ENCODE results near the gene CD99. TPM values are rescaled to one million over a fixed set of nuclear protein-coding genes. Genes with fewer than 3 reads are reported as not detected.

The CD99 gene
- total RNA-seq, 1 experiment from 2014 or later: 92.1 TPM

- Mint-ChIP-seq H3K9me3 (no peaks in the 10 kb centered on the region; a peak in 1 of 5 replicates), H3K27ac (peak overlapping the region; percentile 33 to 53 (median 40); a peak in 3 of 7 replicates), H3K27me3 (ENCODE audit: low read depth) (no peaks in the 10 kb centered on the region; the same call in 1 of the 2 replicates), H3K4me3 (no peak overlapping the region), H3K4me1 (peaks cover 52 to 56% of the 10 kb centered on the region in 2 experiments), H3K36me3 (ENCODE audit: insufficient read depth in 1 of 3, low read depth in 3 of 3) (peaks cover 0 to 2% (median 0%) of the 10 kb centered on the region in 3 experiments; a peak in 1 of 7 replicates)
- Histone ChIP-seq H3K23me2 (ENCODE audit: insufficient read length, low read depth, low read length, poor library complexity, severe bottlenecking) (no peaks in the 10 kb centered on the region), H2BK20ac (ENCODE audit: low read depth, low read length, poor library complexity, severe bottlenecking) (no peak overlapping the region), H4K5ac (ENCODE audit: insufficient read length, low read depth, low read length) (no peak overlapping the region), H2BK5ac (ENCODE audit: insufficient read length, low read length) (no peak overlapping the region), H3K18ac (ENCODE audit: insufficient read length, low read depth, low read length) (peak overlapping the region; percentile 33), H3T11ph (ENCODE audit: low read length) (no peak overlapping the region), H3K23ac (ENCODE audit: insufficient read length, low read depth, low read length) (no peak overlapping the region), H3K9me3 (ENCODE audit: control insufficient read depth, low read depth, low read length) (no peaks in the 10 kb centered on the region), H3K27me3 (ENCODE audit: insufficient read depth, low read length) (no peaks in the 10 kb centered on the region), H2AFZ (ENCODE audit: low read length) (no peak overlapping the region), H2AK5ac (ENCODE audit: insufficient read length, low read length) (no peak overlapping the region), H2BK12ac (ENCODE audit: insufficient read length, low read depth, low read length) (peak overlapping the region; percentile 54), H2BK120ac (ENCODE audit: low read depth, low read length, poor library complexity, severe bottlenecking) (no peak overlapping the region), H3K4me1 (ENCODE audit: insufficient read depth, low read length) (peaks cover 4% of the 10 kb centered on the region; the same call in 1 of the 2 replicates), H3K9ac (ENCODE audit: extremely low read depth, insufficient read length, low read length) (no peak overlapping the region), H4K8ac (replicated peaks; ENCODE audit: insufficient read length, low read depth, low read length) (no peak overlapping the region), H3K27ac (ENCODE audit: insufficient read length, low read depth, low read length) (no peak overlapping the region), H3K56ac (ENCODE audit: insufficient read length, low read depth, low read length) (no peak overlapping the region), H3K79me2 (ENCODE audit: insufficient read depth, low read length) (no peaks in the 10 kb centered on the region), H4K91ac (ENCODE audit: insufficient read length, low read depth, low read length) (no peak overlapping the region), H2BK15ac (ENCODE audit: low read depth, low read length) (no peak overlapping the region; the same call in 1 of the 2 replicates), H4K20me1 (ENCODE audit: control insufficient read depth, insufficient read depth, insufficient read length) (no peaks in the 10 kb centered on the region), H3K14ac (ENCODE audit: insufficient read depth, low read length) (no peak overlapping the region; the same call in 1 of the 2 replicates), H3K4ac (ENCODE audit: low read depth, low read length) (no peak overlapping the region), H3K79me1 (ENCODE audit: insufficient read depth, low read depth, low read length, poor library complexity, severe bottlenecking) (no peaks in the 10 kb centered on the region), H3K4me2 (ENCODE audit: insufficient read depth, insufficient read length, low read length) (no peak overlapping the region)
- no peak for DNase-seq
- WGBS (ENCODE audit: extremely low coverage, insufficient read length, low lambda C conversion rate): no CpG with 5 or more reads among the region's 6 CpGs
- TF ChIP-seq CTCF (conservative IDR thresholded peaks at IDR 0.05): no peak
Observed at GRCh38 chrX:2784026-2784425, 92.9 kb downstream of the CD99 start.
